HG02884 (cell line): ENCODE data around the gene ELFN1.

Experiments
- ATAC-seq: cut with Tn5 transposase; IDR thresholded peaks from one replicate; pipeline ENCODE4 v1.9.1; 2021; ENCODE audit warnings: mild to moderate bottlenecking, moderate library complexity; ENCODE audit not compliant: unreplicated experiment

The ELFN1 gene

GRCh38 chr7:1675036-1675671 lies 5.1 kb downstream of the ELFN1 start:
- no peak for ATAC-seq

GRCh38 chr7:1675673-1676549 lies 5.8 kb downstream of the ELFN1 start:
- ATAC-seq = no peak

GRCh38 chr7:1676550-1677078 lies 6.5 kb downstream of the ELFN1 start:
- ATAC-seq = no peak

GRCh38 chr7:1677206-1678080 lies 7.4 kb downstream of the ELFN1 start:
- ATAC-seq = no peak

DNA sequence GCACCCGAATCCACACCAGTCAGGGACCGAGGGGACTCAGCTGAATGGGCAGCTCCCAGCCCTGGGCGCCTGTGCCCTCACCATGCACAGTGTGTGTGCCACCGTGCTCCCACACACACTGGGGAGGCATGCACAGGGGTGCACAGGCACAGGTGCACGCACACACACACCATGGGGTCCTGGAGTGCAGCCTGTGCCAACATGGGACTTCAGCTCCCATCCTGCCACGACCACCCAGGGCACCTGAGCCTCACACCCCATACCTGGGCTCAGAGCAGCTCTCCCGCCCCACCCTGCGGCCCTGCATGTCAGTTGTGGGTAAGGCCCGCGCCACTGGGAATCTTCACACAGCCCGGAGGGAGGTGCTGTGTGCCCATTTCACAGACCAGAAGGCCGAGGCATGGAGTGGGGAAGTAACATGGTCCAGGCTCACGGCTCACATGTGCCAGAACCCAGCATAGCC lies 8.0 kb downstream of the ELFN1 start:
- no peak for ATAC-seq

- ATAC-seq = no peak
Observed at GRCh38 chr7:1678571-1679325, 8.7 kb downstream of the ELFN1 start.

DNA sequence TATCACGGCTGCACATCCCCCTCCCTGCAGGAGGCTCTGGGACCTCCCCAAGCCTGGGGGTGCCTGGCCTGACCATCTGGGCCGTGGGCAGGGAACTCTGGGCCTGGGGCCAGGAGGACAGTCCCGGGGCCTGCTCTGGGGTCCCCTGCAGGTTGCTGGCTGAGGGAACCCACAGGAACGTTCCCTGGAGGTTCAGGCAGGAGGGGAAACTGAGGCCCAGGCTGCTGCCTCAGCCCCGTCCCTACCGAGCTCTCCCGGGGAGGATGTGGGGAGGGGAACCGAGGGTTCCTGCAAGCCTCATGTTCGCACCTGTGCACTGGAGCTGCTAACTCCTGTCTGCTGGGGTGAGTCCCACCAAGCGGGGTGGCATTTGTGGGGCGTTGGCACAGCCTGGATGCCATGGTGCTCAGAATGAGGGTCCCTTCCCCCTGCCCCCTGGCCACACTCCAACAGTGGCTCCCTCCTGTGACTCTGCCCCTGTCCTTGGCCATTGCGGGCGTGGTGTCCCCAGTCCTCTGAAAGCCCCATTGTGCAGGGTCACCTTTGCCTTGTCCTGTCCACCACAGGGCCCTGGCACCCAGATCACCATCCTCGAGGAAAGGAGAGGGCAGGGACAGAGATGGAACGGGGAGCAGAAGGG lies 9.4 kb downstream of the ELFN1 start:
- no peak for ATAC-seq

- no peak for ATAC-seq
Observed at GRCh38 chr7:1679966-1680730, 10.1 kb downstream of the ELFN1 start.

DNA sequence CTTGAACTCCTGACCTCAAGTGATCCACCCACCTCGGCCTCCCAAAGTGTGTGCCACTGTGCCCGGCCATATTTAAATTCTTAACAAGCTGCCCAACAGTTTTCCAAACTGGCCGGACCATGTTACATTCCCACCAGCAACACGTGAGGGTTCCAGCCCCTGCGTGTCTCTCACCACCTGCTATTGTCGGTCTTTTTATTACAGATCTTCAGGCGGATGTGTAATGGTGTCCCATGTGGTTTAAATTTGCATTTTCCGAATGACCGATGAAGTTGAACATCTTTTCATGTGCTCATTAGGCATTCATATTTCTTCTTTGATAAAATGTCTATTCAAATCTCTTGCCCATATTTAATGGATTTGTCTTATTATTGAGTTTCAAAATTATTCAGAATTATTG lies 11.5 kb downstream of the ELFN1 start:
- ATAC-seq = no peak

GRCh38 chr7:1685000-1685624 lies 15.0 kb downstream of the ELFN1 start:
- ATAC-seq = no peak

- no peak for ATAC-seq
Observed at GRCh38 chr7:1688542-1688941, 18.5 kb downstream of the ELFN1 start.

DNA sequence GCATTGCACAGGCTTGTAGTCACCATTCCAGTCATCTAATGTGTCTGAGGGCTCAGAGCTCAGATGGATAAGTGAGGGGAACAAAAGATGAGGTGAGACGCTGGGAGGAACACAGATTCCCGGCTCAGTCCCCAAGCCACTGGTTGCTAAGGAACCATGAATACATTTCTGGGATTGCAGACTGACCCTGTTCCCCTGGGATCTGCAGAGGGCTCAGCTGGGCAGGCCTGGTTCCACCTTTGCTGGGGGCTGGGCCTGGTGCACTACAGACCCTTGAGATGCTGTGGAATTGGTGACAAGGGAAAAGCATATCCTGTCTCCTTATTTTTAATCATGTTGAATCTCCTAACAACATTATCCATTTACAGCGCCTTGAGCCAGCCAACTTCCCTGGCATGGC lies 19.2 kb downstream of the ELFN1 start:
- no peak for ATAC-seq

DNA sequence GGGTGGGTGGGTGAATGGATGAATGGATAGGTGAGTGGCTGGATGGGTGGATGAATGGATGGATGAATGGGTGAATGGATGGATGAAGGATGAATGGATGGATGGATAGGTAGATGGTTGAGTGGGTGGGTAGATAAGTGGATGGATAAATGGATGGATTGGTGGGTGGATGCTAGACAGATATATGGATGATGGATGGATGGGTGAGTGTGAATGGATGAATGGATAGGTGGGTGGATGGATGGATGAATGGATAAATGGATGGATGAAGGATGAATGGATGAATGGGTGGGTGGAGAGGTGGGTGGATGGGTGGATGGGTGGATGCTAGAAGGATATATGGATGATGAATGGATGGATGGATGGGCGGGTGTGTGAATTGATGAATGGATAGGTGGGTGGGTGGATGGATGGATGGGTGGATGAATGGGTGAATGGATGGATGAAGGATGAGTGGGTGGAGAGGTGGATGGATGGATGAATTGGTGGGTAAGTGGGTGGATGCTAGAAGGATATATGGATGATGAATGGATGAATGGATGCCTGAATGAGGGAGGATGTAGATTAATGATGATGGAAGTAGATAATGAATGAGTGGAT lies 20.4 kb downstream of the ELFN1 start:
- ATAC-seq = no peak

- ATAC-seq = no peak
Observed at GRCh38 chr7:1691096-1691495, 21.0 kb downstream of the ELFN1 start.

DNA sequence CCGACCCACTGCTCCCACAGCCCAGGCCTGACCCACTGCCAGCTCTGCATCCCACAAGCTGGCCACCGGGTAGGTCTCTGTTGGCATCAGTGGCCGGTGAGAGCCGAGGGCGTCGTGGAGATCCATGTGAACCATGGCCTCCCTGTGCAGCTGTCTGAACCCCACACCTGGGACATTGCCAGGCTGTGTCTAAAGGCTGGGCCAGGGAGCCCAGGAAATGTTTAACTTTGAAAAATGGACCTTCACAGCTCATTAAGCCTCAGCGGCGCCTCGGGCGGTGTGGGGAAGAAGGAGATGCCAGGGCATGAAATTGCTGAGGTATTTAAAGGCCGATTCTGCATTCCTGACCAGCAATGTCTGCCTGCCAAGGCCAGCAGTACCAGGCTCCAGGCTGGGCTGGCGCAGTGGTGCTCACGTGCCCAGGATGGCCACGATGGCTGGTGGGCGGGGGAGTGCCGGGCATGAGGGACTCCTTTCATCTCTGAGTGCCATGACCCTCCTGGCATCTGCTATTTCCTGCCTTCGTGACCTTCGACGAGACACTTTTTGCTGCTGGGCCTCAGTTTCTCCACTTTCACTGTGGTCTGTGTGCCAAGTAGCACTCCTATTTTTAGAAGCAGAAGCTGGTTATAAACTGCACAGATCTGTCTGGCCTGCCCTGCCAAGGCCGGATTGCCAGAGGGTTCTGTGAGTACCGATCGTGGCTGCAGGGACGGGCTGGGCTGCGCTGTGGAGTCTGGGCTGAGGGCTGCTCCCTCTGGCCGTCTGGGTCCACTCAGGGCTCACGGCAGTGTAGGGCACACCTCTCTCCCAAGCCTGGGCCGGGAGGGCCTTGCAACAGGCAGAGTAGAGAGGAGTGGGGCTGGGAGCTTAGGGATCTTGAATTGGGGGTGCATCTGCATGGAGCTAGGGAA lies 21.8 kb downstream of the ELFN1 start:
- ATAC-seq = no peak

GRCh38 chr7:1692515-1693418 lies 22.7 kb downstream of the ELFN1 start:
- ATAC-seq = no peak
